Neural progenitor cell (in vitro differentiated cells): Measurements from ENCODE around the gene FREM1. TPM values are rescaled to one million over a fixed set of nuclear protein-coding genes. Genes with fewer than 3 reads are reported as not detected.

Experiments
- DNase-seq: peaks from one replicate; pipeline ENCODE4 v3.0.0-alpha.2; 2016; ENCODE audit warnings: low spot score
- H2AFZ ChIP-seq: fragments of 200-600 bp; sonication (generic); replicated peaks from 2 replicates; pipeline ENCODE4 v1.6.1; 2016; ENCODE audit warnings: antibody characterized with exemption
- H3F3A ChIP-seq: fragments of 200-600 bp; sonication (generic); 2 replicates; pipeline ENCODE4 v1.6.1; 2016; ENCODE audit warnings: antibody characterized with exemption, low read depth
- H3K27ac ChIP-seq: fragments of 200-600 bp; sonication (generic); 2 replicates; pipeline ENCODE4 v1.5.1; 2016; ENCODE audit warnings: mild to moderate bottlenecking
- H3K27me3 ChIP-seq: fragments of 200-600 bp; sonication (generic); 2 replicates; pipeline ENCODE4 v1.6.1; 2016; ENCODE audit warnings: mild to moderate bottlenecking, moderate library complexity
- H3K36me3 ChIP-seq: fragments of 200-600 bp; sonication (generic); 2 replicates; pipeline ENCODE4 v1.5.1; 2016
- H3K4me1 ChIP-seq: fragments of 200-600 bp; sonication (generic); 2 replicates; pipeline ENCODE4 v1.6.1; 2016; ENCODE audit warnings: mixed run types
- H3K4me2 ChIP-seq: fragments of 200-600 bp; sonication (generic); 2 replicates; pipeline ENCODE4 v1.6.1; 2016
- H3K4me3 ChIP-seq: fragments of 200-600 bp; sonication (generic); 2 replicates; pipeline ENCODE4 v1.5.1; 2016
- H3K79me2 ChIP-seq: fragments of 200-600 bp; sonication (generic); 2 replicates; pipeline ENCODE4 v1.6.1; 2016; ENCODE audit warnings: low read depth
- H3K9ac ChIP-seq: fragments of 200-600 bp; sonication (generic); 2 replicates; pipeline ENCODE4 v1.6.1; 2016
- H3K9me3 ChIP-seq: fragments of 200-600 bp; sonication (generic); 2 replicates; pipeline ENCODE4 v1.5.1; 2016; ENCODE audit warnings: low read depth
- H4K20me1 ChIP-seq: fragments of 200-600 bp; sonication (generic); 2 replicates; pipeline ENCODE4 v1.6.1; 2016; ENCODE audit warnings: low read depth
- H3K27ac Mint-ChIP-seq: 3 replicates; pipeline ENCODE4 v1.8.0; 2021; ENCODE audit warnings: mixed read lengths
- H3K27me3 Mint-ChIP-seq: 2 replicates; pipeline ENCODE4 v1.8.0; 2022; ENCODE audit warnings: low read depth, mild to moderate bottlenecking, inconsistent platforms, moderate library complexity, mixed read lengths; ENCODE audit not compliant: insufficient read depth
- H3K36me3 Mint-ChIP-seq: 3 replicates; pipeline ENCODE4 v1.8.0; 2021; ENCODE audit warnings: mixed read lengths
- H3K4me1 Mint-ChIP-seq: 3 replicates; pipeline ENCODE4 v1.8.0; 2021; ENCODE audit warnings: mixed read lengths
- H3K4me3 Mint-ChIP-seq: 3 replicates; pipeline ENCODE4 v1.8.0; 2021; ENCODE audit warnings: mild to moderate bottlenecking, moderate library complexity, mixed read lengths
- H3K9me3 Mint-ChIP-seq: 3 replicates; pipeline ENCODE4 v1.8.0; 2020; ENCODE audit warnings: mixed read lengths
- CTCF ChIP-seq: fragments of 200-600 bp; sonication (generic); IDR thresholded peaks from 2 replicates; pipeline ENCODE4 v1.5.1; 2017; ENCODE audit warnings: antibody characterized with exemption, mild to moderate bottlenecking
- EZH2 ChIP-seq: fragments of 200-600 bp; sonication (generic); IDR thresholded peaks from 2 replicates; pipeline ENCODE4 v1.6.1; 2017; ENCODE audit warnings: antibody characterized with exemption, mild to moderate bottlenecking, moderate library complexity
- EZH2phosphoT487 ChIP-seq: fragments of 200-600 bp; sonication (generic); IDR thresholded peaks from 2 replicates; pipeline ENCODE4 v1.6.1; 2017; ENCODE audit warnings: antibody characterized with exemption
- total RNA-seq: library from RNA; depleted of rRNA; stranded (reverse); fragments of >200 nt; gene quantifications from 2 replicates; pipeline ENCODE4 v1.2.3, GENCODE V29; 2015; ENCODE audit warnings: low replicate concordance

The FREM1 gene
- total RNA-seq, 1 donor from 2014 or later, result 1.2 TPM

DNA sequence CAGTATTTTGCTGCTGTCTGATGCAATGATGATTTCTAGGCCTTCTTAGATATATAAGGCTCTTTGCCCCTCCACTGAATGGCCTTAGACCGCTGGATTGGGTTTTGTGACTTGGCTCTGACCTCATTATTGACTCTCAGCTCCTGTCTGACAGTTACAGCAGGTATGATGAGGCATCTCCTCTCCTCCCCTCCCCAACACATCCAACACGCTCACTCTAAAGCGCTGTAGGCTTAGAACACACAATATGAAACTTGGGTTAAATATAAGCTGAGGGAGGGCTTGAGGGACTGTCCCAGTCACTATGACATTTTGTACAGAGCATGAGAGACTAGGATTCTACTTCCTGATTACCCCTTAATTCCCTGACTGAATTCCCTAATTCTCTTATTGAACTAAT lies 168.9 kb downstream of the FREM1 start:
- no peak overlapping the region for H3K4me2 ChIP-seq
- DNase-seq, result no peak
- no peaks in the 10 kb centered on the region for H4K20me1 ChIP-seq
- Mint-ChIP-seq H3K27ac (no peak overlapping the region), H3K4me1 (no peaks in the 10 kb centered on the region), H3K27me3 (no peaks in the 10 kb centered on the region), H3K4me3 (no peak overlapping the region), H3K9me3 (peaks cover 3% of the 10 kb centered on the region), H3K36me3 (peaks cover 19% of the 10 kb centered on the region)
- H3K4me1 ChIP-seq, result no peaks in the 10 kb centered on the region
- no peak overlapping the region for H2AFZ ChIP-seq
- H3K79me2 ChIP-seq, result no peaks in the 10 kb centered on the region
- TF ChIP-seq CTCF, result no peak
- TF ChIP-seq EZH2phosphoT487, result no peak
- TF ChIP-seq EZH2, result no peak
- H3K27ac ChIP-seq, result no peak overlapping the region
- H3K9ac ChIP-seq, result no peak overlapping the region
- H3K9me3 ChIP-seq, result no peaks in the 10 kb centered on the region
- H3K4me3 ChIP-seq, result no peak overlapping the region
- no peaks in the 10 kb centered on the region for H3K27me3 ChIP-seq
- no peaks in the 10 kb centered on the region for H3K36me3 ChIP-seq
- H3F3A ChIP-seq, result no peaks in the 10 kb centered on the region

- no peaks in the 10 kb centered on the region for H3K79me2 ChIP-seq
- TF ChIP-seq CTCF (no peak), EZH2phosphoT487 (no peak), EZH2 (no peak)
- H3K27ac ChIP-seq, result no peak overlapping the region
- H3K9ac ChIP-seq, result no peak overlapping the region
- H3K4me1 ChIP-seq, result no peaks in the 10 kb centered on the region
- H3K4me2 ChIP-seq, result no peak overlapping the region
- H3K4me1 Mint-ChIP-seq, result no peaks in the 10 kb centered on the region
- no peaks in the 10 kb centered on the region for H3K36me3 ChIP-seq
- H3K27me3 ChIP-seq, result peaks cover under 1% of the 10 kb centered on the region
- no peaks in the 10 kb centered on the region for H4K20me1 ChIP-seq
- no peak overlapping the region for H3K4me3 ChIP-seq
- no peak for DNase-seq
- no peak overlapping the region for H2AFZ ChIP-seq
- no peak overlapping the region for H3K27ac Mint-ChIP-seq
- no peaks in the 10 kb centered on the region for H3F3A ChIP-seq
- H3K4me3 Mint-ChIP-seq, result no peak overlapping the region
- H3K9me3 Mint-ChIP-seq, result no peaks in the 10 kb centered on the region
- H3K9me3 ChIP-seq, result no peaks in the 10 kb centered on the region
- peaks cover 9% of the 10 kb centered on the region for H3K36me3 Mint-ChIP-seq
- no peaks in the 10 kb centered on the region for H3K27me3 Mint-ChIP-seq
These were observed 177.1 kb downstream of the FREM1 start for GRCh38 chr9:14733133-14733532.

DNA sequence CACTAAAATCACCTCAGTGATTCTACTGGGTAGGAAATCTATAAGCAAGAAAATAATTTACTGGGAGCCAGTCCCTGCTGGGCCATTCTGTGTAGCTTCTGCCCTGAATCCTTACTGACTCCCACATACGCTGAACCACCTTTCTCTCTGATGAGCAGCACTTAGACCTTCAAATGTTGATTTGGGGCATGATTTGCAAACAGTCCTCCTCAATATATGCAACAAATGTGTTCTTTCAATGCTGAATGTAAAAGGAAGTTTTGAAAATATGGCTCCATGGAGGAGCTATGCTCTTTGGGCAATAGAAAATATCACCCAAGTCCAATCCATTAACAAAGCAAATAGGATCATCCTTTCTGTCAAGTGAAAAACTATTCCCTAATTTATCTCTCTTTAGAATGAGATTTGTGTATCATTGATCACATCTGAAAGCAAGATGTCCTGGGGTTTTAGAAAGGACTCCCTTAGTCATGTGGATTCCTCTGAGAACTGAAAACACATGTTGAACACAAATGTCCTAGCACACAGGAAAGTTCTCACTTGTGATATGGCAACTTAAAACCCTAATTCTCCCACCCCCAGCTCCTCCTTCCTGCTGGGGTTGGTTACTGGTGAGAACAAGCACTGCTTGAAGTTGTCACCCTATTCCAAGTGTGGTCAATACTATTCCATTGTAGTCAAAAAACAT lies 178.8 kb downstream of the FREM1 start:
- H3K36me3 ChIP-seq, result no peaks in the 10 kb centered on the region
- H3K9me3 ChIP-seq, result no peaks in the 10 kb centered on the region
- Mint-ChIP-seq H3K27ac (no peak overlapping the region), H3K9me3 (no peaks in the 10 kb centered on the region), H3K36me3 (peaks cover 4% of the 10 kb centered on the region), H3K27me3 (no peaks in the 10 kb centered on the region), H3K4me1 (no peaks in the 10 kb centered on the region), H3K4me3 (no peak overlapping the region)
- no peak overlapping the region for H2AFZ ChIP-seq
- no peaks in the 10 kb centered on the region for H3F3A ChIP-seq
- H3K79me2 ChIP-seq, result no peaks in the 10 kb centered on the region
- H3K4me3 ChIP-seq, result no peak overlapping the region
- H3K9ac ChIP-seq, result no peak overlapping the region
- no peaks in the 10 kb centered on the region for H4K20me1 ChIP-seq
- no peak overlapping the region for H3K4me2 ChIP-seq
- no peaks in the 10 kb centered on the region for H3K4me1 ChIP-seq
- peaks cover 17% of the 10 kb centered on the region for H3K27me3 ChIP-seq
- TF ChIP-seq CTCF (no peak), EZH2phosphoT487 (no peak), EZH2 (no peak)
- DNase-seq, result no peak
- H3K27ac ChIP-seq, result no peak overlapping the region
